NCI-H1417 treated with DMSO at 0.1 percent for 48 hours (cell line): ENCODE measurements around the gene NME8.

Experiments used
- DNase-seq: peaks from one replicate; lab custom pipeline; 2025; lab: John Stamatoyannopoulos, UW

Gene NME8

GRCh38 chr7:37932543-37932942 is 84.1 kb downstream of the NME8 start:
- no peak for DNase-seq

GRCh38 chr7:37933018-37933566 is 84.7 kb downstream of the NME8 start:
- no peak for DNase-seq

DNA sequence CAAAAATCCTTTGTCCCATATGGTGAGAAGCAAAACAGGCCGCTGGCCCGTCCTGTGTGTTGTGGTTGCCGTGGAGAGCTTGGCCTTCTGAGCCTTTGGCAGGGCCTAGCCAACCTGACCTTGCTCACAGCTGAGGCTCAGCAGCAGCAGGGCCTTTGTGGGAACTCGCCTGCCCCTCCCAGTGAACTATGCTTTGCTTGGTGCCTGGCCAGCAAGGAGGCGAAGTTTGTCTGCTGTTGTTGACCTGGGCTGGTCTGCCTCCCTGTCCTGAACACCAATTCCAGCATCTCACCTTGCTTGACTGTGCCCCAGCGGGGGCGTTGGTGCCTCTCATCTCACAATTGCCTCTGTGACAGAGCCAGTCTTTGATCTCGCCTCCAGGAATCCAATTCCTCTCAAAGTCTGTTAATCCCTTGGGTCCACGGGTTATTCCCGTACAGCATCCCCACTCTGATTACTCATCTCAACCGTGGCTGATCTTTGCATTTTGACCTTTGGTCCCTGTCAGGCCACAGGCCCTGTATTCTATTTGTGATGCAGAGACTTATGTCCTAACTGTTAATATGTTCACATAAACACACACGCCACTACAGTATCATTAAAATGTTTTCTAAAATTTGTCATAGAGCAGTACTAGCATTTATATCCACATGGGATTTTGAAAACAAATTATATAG is 94.7 kb downstream of the NME8 start:
- DNase-seq = no peak

- DNase-seq = no peak
Observed at GRCh38 chr7:37943905-37944736, 95.7 kb downstream of the NME8 start.

- no peak for DNase-seq
Observed at GRCh38 chr7:37944737-37945054, 96.3 kb downstream of the NME8 start.

DNA sequence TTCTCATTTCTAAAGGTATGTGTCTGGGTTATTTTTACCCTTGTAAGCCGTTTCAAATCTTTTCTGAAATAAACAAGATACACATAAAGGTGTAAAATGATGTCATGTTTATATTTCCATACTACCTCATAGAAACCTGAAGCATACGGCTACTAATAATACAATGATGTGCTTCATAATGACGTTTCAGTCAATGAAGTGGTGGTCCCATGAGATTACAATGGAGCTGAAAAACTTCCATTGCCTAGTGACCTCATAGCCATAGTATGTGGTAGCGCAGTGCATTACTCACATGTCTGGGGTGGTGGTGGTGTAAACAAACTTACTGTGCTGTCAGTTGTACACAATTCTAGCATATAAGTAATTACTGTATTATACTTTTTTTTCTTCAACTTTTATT is 96.9 kb downstream of the NME8 start:
- DNase-seq = no peak

DNA sequence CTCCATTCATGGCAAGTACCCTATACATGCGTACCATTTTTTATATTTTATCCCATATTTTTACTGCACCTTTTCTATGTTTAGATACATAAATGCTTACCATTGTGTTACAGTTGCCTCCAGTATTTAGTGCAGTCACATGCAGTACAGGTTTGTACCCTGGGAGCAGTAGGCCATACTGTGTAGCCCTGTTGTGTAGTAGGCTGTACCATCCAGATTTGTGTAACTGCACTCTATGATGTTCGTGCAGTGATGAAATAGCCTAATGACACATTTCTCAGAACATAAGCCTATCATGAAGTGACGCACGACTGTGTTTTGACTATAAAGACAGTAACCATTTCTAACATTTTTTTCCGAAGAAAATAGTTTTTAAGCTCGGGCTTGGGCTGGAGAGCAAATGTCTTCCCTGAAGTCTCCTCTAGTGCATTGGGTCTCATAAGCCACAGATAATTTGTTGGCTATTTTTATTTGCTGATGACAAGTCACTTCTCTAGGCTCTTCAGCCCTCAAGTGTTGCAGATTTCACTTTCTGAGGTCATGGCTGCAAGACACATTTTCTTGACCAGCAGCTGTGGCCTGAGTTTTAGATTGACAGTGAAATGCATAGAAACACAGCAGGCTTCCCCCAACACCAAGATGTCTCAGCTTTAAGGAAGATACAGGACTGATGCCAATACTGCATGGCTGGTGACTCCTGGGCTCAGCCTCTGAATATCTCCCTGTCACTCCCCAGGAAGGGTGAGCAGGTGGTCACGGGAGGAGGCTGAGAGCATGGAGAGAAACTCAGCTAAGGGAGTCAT is 98.9 kb downstream of the NME8 start:
- DNase-seq = no peak

GRCh38 chr7:37947941-37948210 is 99.5 kb downstream of the NME8 start:
- DNase-seq = no peak
